HepG2 (cell line): ENCODE measurements around the gene TRIM66. TPM values are rescaled to one million over a fixed set of nuclear protein-coding genes. Genes with fewer than 3 reads are reported as not detected.

Experiments used
- ATF7 ChIP-seq, 2 experiments: fragments of 450-650 bp in 1 of 2; sonication (generic) in 1 of 2; formaldehyde crosslinking in 1 of 2; IDR thresholded peaks; 2 replicates each; pipeline versions ENCODE4 v1.4.0 to v1.6.1; 2016 to 2020; ENCODE audit warnings: antibody characterized with exemption in 1 of 2, mild to moderate bottlenecking in 1 of 2, missing genetic modification reagents in 1 of 2
- BHLHE40 ChIP-seq: IDR thresholded peaks from 2 replicates; pipeline ENCODE4 v1.6.1; 2011; ENCODE audit warnings: low read length, improper control_type of control experiment
- CENPT ChIP-seq: sonication (generic); formaldehyde crosslinking; IDR thresholded peaks from 2 replicates; pipeline ENCODE4 v1.8.0; 2022; ENCODE audit warnings: low read depth, mild to moderate bottlenecking, moderate library complexity, missing genetic modification reagents
- FOSL1 ChIP-seq: sonication (generic); formaldehyde crosslinking; IDR thresholded peaks from 2 replicates; pipeline ENCODE4 v1.9.0; 2021; ENCODE audit warnings: missing genetic modification reagents, borderline replicate concordance
- GATAD2A ChIP-seq: IDR thresholded peaks from 2 replicates; pipeline ENCODE4 v1.6.1; 2016
- HNRNPH1 ChIP-seq: fragments of 200-400 bp; formaldehyde crosslinking; optimal IDR thresholded peaks from 2 replicates; pipeline ENCODE3; 2017; ENCODE audit warnings: mild to moderate bottlenecking, low read depth, low read length
- KDM3A ChIP-seq: IDR thresholded peaks from 2 replicates; pipeline ENCODE4 v1.6.1; 2018; ENCODE audit warnings: low read depth, missing compliant biosample characterization
- KLF16 ChIP-seq, 2 experiments: sonication (generic) in 1 of 2; formaldehyde crosslinking in 1 of 2; IDR thresholded peaks; 2 replicates each; pipeline versions ENCODE4 v1.6.1 to v1.8.0; 2016 to 2023; ENCODE audit warnings: missing genetic modification reagents in 2 of 2, missing compliant biosample characterization in 1 of 2
- MTA3 ChIP-seq: sonication (generic); formaldehyde crosslinking; IDR thresholded peaks from 2 replicates; pipeline ENCODE4 v1.4.0; 2020; ENCODE audit warnings: missing genetic modification reagents
- NAIF1 ChIP-seq: sonication (generic); formaldehyde crosslinking; IDR thresholded peaks from 2 replicates; pipeline ENCODE4 v1.5.0; 2020; ENCODE audit warnings: mild to moderate bottlenecking, missing genetic modification reagents, borderline replicate concordance
- NFRKB ChIP-seq: fragments of 450-650 bp; IDR thresholded peaks from 2 replicates; pipeline ENCODE4 v1.6.1; 2017
- SAP130 ChIP-seq: IDR thresholded peaks from 2 replicates; pipeline ENCODE4 v1.6.1; 2016; ENCODE audit warnings: low read depth
- SIX4 ChIP-seq: sonication (generic); formaldehyde crosslinking; IDR thresholded peaks from 2 replicates; pipeline ENCODE4 v1.4.0; 2020; ENCODE audit warnings: missing genetic modification reagents
- SMAD3 ChIP-seq: sonication (generic); formaldehyde crosslinking; IDR thresholded peaks from 2 replicates; pipeline ENCODE4 v1.4.0; 2020; ENCODE audit warnings: missing genetic modification reagents
- SUZ12 ChIP-seq: fragments of 150-350 bp; IDR thresholded peaks from 2 replicates; pipeline ENCODE4 v1.6.1; 2014; ENCODE audit warnings: low read depth, low read length
- ZEB1 ChIP-seq: IDR thresholded peaks from 2 replicates; pipeline ENCODE4 v1.6.1; 2012; ENCODE audit warnings: mild to moderate bottlenecking, low read depth, inconsistent platforms; ENCODE audit not compliant: insufficient replicate concordance
- ZFP36 ChIP-seq: fragments of 150-350 bp; IDR thresholded peaks from 2 replicates; pipeline ENCODE4 v1.6.1; 2018; ENCODE audit warnings: borderline replicate concordance, low read length, low read depth; ENCODE audit not compliant: partially characterized antibody
- ZFP90 ChIP-seq: sonication (generic); formaldehyde crosslinking; IDR thresholded peaks from 2 replicates; pipeline ENCODE4 v1.8.0; 2022; ENCODE audit warnings: missing genetic modification reagents, mild to moderate bottlenecking, inconsistent platforms, borderline replicate concordance
- ZNF33B ChIP-seq: sonication (generic); formaldehyde crosslinking; IDR thresholded peaks from 2 replicates; pipeline ENCODE4 v1.5.1; 2020; ENCODE audit warnings: mild to moderate bottlenecking, missing genetic modification reagents
- ZNF431 ChIP-seq: sonication (generic); formaldehyde crosslinking; IDR thresholded peaks from 2 replicates; pipeline ENCODE4 v1.9.0; 2022; ENCODE audit warnings: missing genetic modification reagents, low read depth, mild to moderate bottlenecking, borderline replicate concordance
- ZNF451 ChIP-seq: sonication (generic); formaldehyde crosslinking; IDR thresholded peaks from 2 replicates; pipeline ENCODE4 v1.5.0; 2020; ENCODE audit warnings: mild to moderate bottlenecking, missing genetic modification reagents
- ZNF468 ChIP-seq: sonication (generic); formaldehyde crosslinking; IDR thresholded peaks from 2 replicates; pipeline ENCODE4 v1.8.0; 2022; ENCODE audit warnings: mild to moderate bottlenecking, moderate library complexity, missing genetic modification reagents
- ZNF713 ChIP-seq: sonication (generic); formaldehyde crosslinking; IDR thresholded peaks from 2 replicates; pipeline ENCODE4 v1.4.0; 2020; ENCODE audit warnings: mild to moderate bottlenecking, missing genetic modification reagents
- ZNF83 ChIP-seq: sonication (generic); formaldehyde crosslinking; IDR thresholded peaks from 2 replicates; pipeline ENCODE4 v1.4.0; 2020; ENCODE audit warnings: missing genetic modification reagents, mild to moderate bottlenecking, borderline replicate concordance
- polyA plus RNA-seq, 8 experiments: library from polyadenylated mRNA; depleted of rRNA in 3 of 8; stranded (reverse) in 7 of 8; unstranded in 1 of 8; fragments of >200 nt; fragmentation: Illumina TruSeq in 4 of 8; extraction: Trizol in 4 of 8; gene quantifications; 2 replicates each; pipeline versions ENCODE4 v1.2.1 to v1.2.3, GENCODE V29; 2011 to 2016; ENCODE audit warnings: low read depth in 4 of 8, missing spikeins in 1 of 8, mixed read lengths in 1 of 8; ENCODE audit not compliant: insufficient read depth in 1 of 8
- total RNA-seq, 5 experiments: library from RNA; depleted of rRNA; stranded (reverse); fragments of >200 nt; fragmentation: Illumina TruSeq; extraction: Trizol; gene quantifications; 2 replicates each; pipeline ENCODE4 v1.2.3, GENCODE V29; 2016; ENCODE audit warnings: low read depth in 1 of 5
- TF ChIP-seq, protein P1 (sequence below): sonication (generic); formaldehyde crosslinking; IDR thresholded peaks from 2 replicates; pipeline ENCODE4 v1.5.1; 2020; ENCODE audit warnings: missing genetic modification reagents, mild to moderate bottlenecking, borderline replicate concordance
- TF ChIP-seq, protein P2 (sequence below): sonication (generic); formaldehyde crosslinking; IDR thresholded peaks from 2 replicates; pipeline ENCODE4 v1.4.0; 2020; ENCODE audit warnings: missing genetic modification reagents
- TF ChIP-seq, protein P3 (sequence below): sonication (generic); formaldehyde crosslinking; IDR thresholded peaks from 2 replicates; pipeline ENCODE4 v1.9.0; 2021; ENCODE audit warnings: missing genetic modification reagents, borderline replicate concordance

Gene TRIM66
- total and polyA plus RNA-seq, 2 of the 13 experiments (the other 11 are each of a cell fraction or from before 2014, with no cell fraction given), result 4.9 to 6.1 TPM

DNA sequence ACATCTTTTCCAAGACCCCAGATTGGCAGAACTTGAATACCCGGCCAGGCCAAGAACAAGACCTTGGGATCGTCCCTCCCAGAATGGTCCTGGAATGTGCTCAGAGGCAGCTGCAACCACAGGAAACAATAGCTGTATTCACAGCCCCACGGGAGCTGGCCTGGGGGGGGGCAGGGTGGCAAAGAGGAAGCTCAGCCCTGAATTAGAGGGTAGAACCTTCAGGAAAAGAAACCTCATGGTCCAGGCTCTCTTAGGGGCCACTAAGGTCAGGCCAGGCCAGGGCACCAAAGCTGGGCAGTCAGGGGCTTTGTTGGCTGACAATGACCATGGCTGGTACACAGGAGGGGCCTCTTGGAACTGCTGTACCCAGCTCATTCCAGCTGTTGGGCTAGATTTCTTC, 17.4 kb upstream of the TRIM66 start (continued):
- TF ChIP-seq, protein P1, sequence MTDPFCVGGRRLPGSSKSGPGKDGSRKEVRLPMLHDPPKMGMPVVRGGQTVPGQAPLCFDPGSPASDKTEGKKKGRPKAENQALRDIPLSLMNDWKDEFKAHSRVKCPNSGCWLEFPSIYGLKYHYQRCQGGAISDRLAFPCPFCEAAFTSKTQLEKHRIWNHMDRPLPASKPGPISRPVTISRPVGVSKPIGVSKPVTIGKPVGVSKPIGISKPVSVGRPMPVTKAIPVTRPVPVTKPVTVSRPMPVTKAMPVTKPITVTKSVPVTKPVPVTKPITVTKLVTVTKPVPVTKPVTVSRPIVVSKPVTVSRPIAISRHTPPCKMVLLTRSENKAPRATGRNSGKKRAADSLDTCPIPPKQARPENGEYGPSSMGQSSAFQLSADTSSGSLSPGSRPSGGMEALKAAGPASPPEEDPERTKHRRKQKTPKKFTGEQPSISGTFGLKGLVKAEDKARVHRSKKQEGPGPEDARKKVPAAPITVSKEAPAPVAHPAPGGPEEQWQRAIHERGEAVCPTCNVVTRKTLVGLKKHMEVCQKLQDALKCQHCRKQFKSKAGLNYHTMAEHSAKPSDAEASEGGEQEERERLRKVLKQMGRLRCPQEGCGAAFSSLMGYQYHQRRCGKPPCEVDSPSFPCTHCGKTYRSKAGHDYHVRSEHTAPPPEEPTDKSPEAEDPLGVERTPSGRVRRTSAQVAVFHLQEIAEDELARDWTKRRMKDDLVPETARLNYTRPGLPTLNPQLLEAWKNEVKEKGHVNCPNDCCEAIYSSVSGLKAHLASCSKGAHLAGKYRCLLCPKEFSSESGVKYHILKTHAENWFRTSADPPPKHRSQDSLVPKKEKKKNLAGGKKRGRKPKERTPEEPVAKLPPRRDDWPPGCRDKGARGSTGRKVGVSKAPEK, result no peak
- peak; percentile 67 for TF ChIP-seq SAP130 (CRISPR knock-in tag)
- 0 out of 4 replicates have a peak, but pooled peaks of 1 of the 2 experiments have one; percentile 50 for TF ChIP-seq KLF16 (CRISPR knock-in tag; IDR thresholded peaks at IDR 0.05)
- no peak for TF ChIP-seq HNRNPH1
- TF ChIP-seq ATF7 (IDR thresholded peaks at IDR 0.05), result no peak
- no peak for TF ChIP-seq ATF7 (CRISPR knock-in tag; IDR thresholded peaks at IDR 0.05)
- TF ChIP-seq ZNF468, result no peak
- no peak for TF ChIP-seq NAIF1 (CRISPR knock-in tag)
- TF ChIP-seq ZNF431 (CRISPR knock-in tag), result no peak
- no peak for TF ChIP-seq SMAD3 (CRISPR knock-in tag)
- TF ChIP-seq MTA3 (CRISPR knock-in tag), result no peak
- TF ChIP-seq FOSL1 (CRISPR knock-in tag), result no peak
- TF ChIP-seq, protein P2, sequence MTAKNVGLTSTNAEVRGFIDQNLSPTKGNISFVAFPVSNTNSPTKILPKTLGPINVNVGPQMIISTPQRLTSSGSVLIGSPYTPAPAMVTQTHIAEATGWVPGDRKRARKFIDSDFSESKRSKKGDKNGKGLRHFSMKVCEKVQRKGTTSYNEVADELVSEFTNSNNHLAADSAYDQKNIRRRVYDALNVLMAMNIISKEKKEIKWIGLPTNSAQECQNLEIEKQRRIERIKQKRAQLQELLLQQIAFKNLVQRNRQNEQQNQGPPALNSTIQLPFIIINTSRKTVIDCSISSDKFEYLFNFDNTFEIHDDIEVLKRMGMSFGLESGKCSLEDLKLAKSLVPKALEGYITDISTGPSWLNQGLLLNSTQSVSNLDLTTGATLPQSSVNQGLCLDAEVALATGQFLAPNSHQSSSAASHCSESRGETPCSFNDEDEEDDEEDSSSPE (CRISPR knock-in tag), result 0 out of 2 replicates have a peak, but pooled peaks have one; percentile 57
- TF ChIP-seq BHLHE40, result no peak
- no peak for TF ChIP-seq ZNF83 (CRISPR knock-in tag)
- TF ChIP-seq GATAD2A, result peak; percentile 84
- TF ChIP-seq ZFP36, result no peak
- TF ChIP-seq KDM3A (CRISPR knock-in tag), result no peak
- TF ChIP-seq ZEB1, result no peak
- TF ChIP-seq CENPT (CRISPR knock-in tag), result no peak
- peak; percentile 39; the same call in 1 of the 2 replicates for TF ChIP-seq SIX4 (CRISPR knock-in tag)
- TF ChIP-seq ZNF713 (CRISPR knock-in tag), result no peak
- TF ChIP-seq ZNF451 (CRISPR knock-in tag), result no peak
- TF ChIP-seq SUZ12, result no peak
- TF ChIP-seq ZNF33B (CRISPR knock-in tag), result no peak
- 0 out of 2 replicates have a peak, but pooled peaks have one; percentile 76 for TF ChIP-seq ZFP90 (CRISPR knock-in tag)
- no peak for TF ChIP-seq NFRKB
- TF ChIP-seq, protein P3, sequence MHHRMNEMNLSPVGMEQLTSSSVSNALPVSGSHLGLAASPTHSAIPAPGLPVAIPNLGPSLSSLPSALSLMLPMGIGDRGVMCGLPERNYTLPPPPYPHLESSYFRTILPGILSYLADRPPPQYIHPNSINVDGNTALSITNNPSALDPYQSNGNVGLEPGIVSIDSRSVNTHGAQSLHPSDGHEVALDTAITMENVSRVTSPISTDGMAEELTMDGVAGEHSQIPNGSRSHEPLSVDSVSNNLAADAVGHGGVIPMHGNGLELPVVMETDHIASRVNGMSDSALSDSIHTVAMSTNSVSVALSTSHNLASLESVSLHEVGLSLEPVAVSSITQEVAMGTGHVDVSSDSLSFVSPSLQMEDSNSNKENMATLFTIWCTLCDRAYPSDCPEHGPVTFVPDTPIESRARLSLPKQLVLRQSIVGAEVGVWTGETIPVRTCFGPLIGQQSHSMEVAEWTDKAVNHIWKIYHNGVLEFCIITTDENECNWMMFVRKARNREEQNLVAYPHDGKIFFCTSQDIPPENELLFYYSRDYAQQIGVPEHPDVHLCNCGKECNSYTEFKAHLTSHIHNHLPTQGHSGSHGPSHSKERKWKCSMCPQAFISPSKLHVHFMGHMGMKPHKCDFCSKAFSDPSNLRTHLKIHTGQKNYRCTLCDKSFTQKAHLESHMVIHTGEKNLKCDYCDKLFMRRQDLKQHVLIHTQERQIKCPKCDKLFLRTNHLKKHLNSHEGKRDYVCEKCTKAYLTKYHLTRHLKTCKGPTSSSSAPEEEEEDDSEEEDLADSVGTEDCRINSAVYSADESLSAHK, result no peak
